ENCODE data around the gene GALNT11.

GRCh38 chr7:152120776-152121175 lies 95.3 kb downstream of the GALNT11 start:
- TF ChIP-seq POLR2A (IDR thresholded peaks at IDR 0.05) (no peak), CTCF (IDR thresholded peaks at IDR 0.05) (no peak)

Measured in thyroid gland (tissue), 4 donors.